Colonic mucosa (tissue), 4 donors: ENCODE measurements around the gene CTBP1. TPM values are rescaled to one million over a fixed set of nuclear protein-coding genes. Genes with fewer than 3 reads are reported as not detected.

ENCODE experiments used
- DNase-seq: peaks from one replicate; pipeline ENCODE4 v3.0.0-alpha.2; 2020
- H3K27ac ChIP-seq: fragments of 200-600 bp; one replicate; pipeline ENCODE4 v1.8.0; 2021
- H3K27me3 ChIP-seq: fragments of 200-600 bp; one replicate; pipeline ENCODE4 v1.8.0; 2021
- H3K36me3 ChIP-seq: fragments of 200-600 bp; one replicate; pipeline ENCODE4 v1.8.0; 2021
- H3K4me1 ChIP-seq: fragments of 200-600 bp; one replicate; pipeline ENCODE4 v1.8.0; 2021; ENCODE audit warnings: mild to moderate bottlenecking
- H3K4me3 ChIP-seq: fragments of 200-600 bp; one replicate; pipeline ENCODE4 v1.8.0; 2021
- H3K9ac ChIP-seq, 2 donors: one replicate each; pipeline ENCODE4 v1.7.0; 2013; ENCODE audit warnings: control low read depth in 2 of 2, low read depth in 2 of 2, low read length in 2 of 2
- H3K9me3 ChIP-seq: fragments of 200-600 bp; one replicate; pipeline ENCODE4 v1.8.0; 2021
- CTCF ChIP-seq: fragments of 200-600 bp; IDR thresholded peaks from one replicate; pipeline ENCODE4 v1.8.0; 2022; ENCODE audit warnings: antibody characterized with exemption, mild to moderate bottlenecking
- intact Hi-C: fragments of 100-400 bp; cut with DNase I; formaldehyde crosslinking; loops from one replicate; pipeline ENCODE4 v1.14.1; 2022
- total RNA-seq, 2 donors: library from RNA; stranded (reverse); fragmentation: NEBNext Ultra II Directional in 1 of 2; extraction: Animal tissue kit (Norgen Biotek cat#: 25700) in 1 of 2; gene quantifications; one replicate each; pipeline ENCODE4 v1.2.1, GENCODE V29; 2021
- donor health status: healthy.
- donor health status: DM: no; HTN: no; CAD: no.
- donor health status: DM: no; HTN: no; CAD: no.

Gene CTBP1
- total RNA-seq, 2 donors from 2014 or later, result 137 to 200 TPM

- no peaks in the 10 kb centered on the region for H3K36me3 ChIP-seq
- intact Hi-C loops, result loop anchor here (5.0 kb wide), 2 partner anchors 38 to 78 kb away; no protein-coding TSS in a partner anchor
- peaks cover 33% of the 10 kb centered on the region for H3K4me1 ChIP-seq
Measured at GRCh38 chr4:1244978-1245471, 3.9 kb downstream of the CTBP1 start.

GRCh38 chr4:1244081-1244977 lies 4.6 kb downstream of the CTBP1 start:
- Histone ChIP-seq H3K9me3 (no peaks in the 10 kb centered on the region), H3K4me3 (no peak overlapping the region), H3K36me3 (no peaks in the 10 kb centered on the region), H3K27ac (no peak overlapping the region), H3K9ac (no peak overlapping the region), H3K27me3 (no peaks in the 10 kb centered on the region), H3K4me1 (peaks cover 30% of the 10 kb centered on the region)
- no peak for DNase-seq
- no peak for TF ChIP-seq CTCF
- intact Hi-C loops, result loop anchor here (5.0 kb wide), 1 partner anchor 37 kb away; no protein-coding TSS in a partner anchor

More at GRCh38 chr4:1244978-1245471, 3.9 kb downstream of the CTBP1 start:
- H3K27ac ChIP-seq, result no peak overlapping the region
- H3K4me3 ChIP-seq, result no peak overlapping the region
- no peak for TF ChIP-seq CTCF
- H3K27me3 ChIP-seq, result no peaks in the 10 kb centered on the region
- no peaks in the 10 kb centered on the region for H3K9me3 ChIP-seq
- H3K9ac ChIP-seq, result no peak overlapping the region
- no peak for DNase-seq

GRCh38 chr4:1243451-1244080 lies 5.4 kb downstream of the CTBP1 start:
- no peak for DNase-seq
- Histone ChIP-seq H3K27ac (no peak overlapping the region), H3K4me3 (no peak overlapping the region), H3K9me3 (no peaks in the 10 kb centered on the region), H3K27me3 (no peaks in the 10 kb centered on the region), H3K4me1 (peaks cover 30% of the 10 kb centered on the region), H3K9ac (peak overlapping the region in 1 of 2 donors; percentile 12), H3K36me3 (no peaks in the 10 kb centered on the region)
- intact Hi-C loops, result loop anchor here (5.0 kb wide), 1 partner anchor 36 kb away; no protein-coding TSS in a partner anchor
- TF ChIP-seq CTCF, result no peak

- intact Hi-C loops, result loop anchor here (5.0 kb wide), 1 partner anchor 35 kb away; no protein-coding TSS in a partner anchor
- no peak for TF ChIP-seq CTCF
Measured at GRCh38 chr4:1242506-1243450, 6.2 kb downstream of the CTBP1 start.

More at GRCh38 chr4:1242506-1243450, 6.2 kb downstream of the CTBP1 start:
- Histone ChIP-seq H3K4me3 (no peak overlapping the region), H3K9ac (peak overlapping the region in 1 of 2 donors; percentile 12), H3K4me1 (peaks cover 30% of the 10 kb centered on the region), H3K27ac (no peak overlapping the region), H3K9me3 (no peaks in the 10 kb centered on the region), H3K36me3 (no peaks in the 10 kb centered on the region), H3K27me3 (no peaks in the 10 kb centered on the region)
- no peak for DNase-seq
